Suprapubic skin (tissue), 4 donors: ENCODE measurements around the gene MOCOS. TPM values are rescaled to one million over a fixed set of nuclear protein-coding genes. Genes with fewer than 3 reads are reported as not detected.

Experiments used
- DNase-seq, 2 donors: peaks; one replicate each; pipeline ENCODE4 v3.0.0-alpha.2; 2019; ENCODE audit warnings: low spot score in 2 of 2
- H3K27ac ChIP-seq: fragments of 200-600 bp; sonication (generic); one replicate; pipeline ENCODE4 v1.5.1; 2019
- H3K27me3 ChIP-seq: fragments of 200-600 bp; sonication (generic); one replicate; pipeline ENCODE4 v1.5.1; 2019
- H3K36me3 ChIP-seq: fragments of 200-600 bp; sonication (generic); one replicate; pipeline ENCODE4 v1.5.1; 2019
- H3K4me1 ChIP-seq: fragments of 200-600 bp; sonication (generic); one replicate; pipeline ENCODE4 v1.5.1; 2019
- H3K4me3 ChIP-seq: fragments of 200-600 bp; sonication (generic); one replicate; pipeline ENCODE4 v1.5.1; 2019; ENCODE audit warnings: mild to moderate bottlenecking
- H3K9me3 ChIP-seq: fragments of 200-600 bp; sonication (generic); one replicate; pipeline ENCODE4 v1.5.1; 2019
- EP300 ChIP-seq: sonication (generic); formaldehyde crosslinking; IDR thresholded peaks from one replicate; pipeline ENCODE4 v1.6.1; 2017; ENCODE audit warnings: antibody characterized with exemption
- POLR2A ChIP-seq, 2 donors: fragments of 450-650 bp; IDR thresholded peaks; one replicate each; pipeline ENCODE4 v1.6.1; 2017; ENCODE audit warnings: antibody characterized with exemption in 2 of 2, mild to moderate bottlenecking in 2 of 2, moderate library complexity in 2 of 2
- POLR2AphosphoS5 ChIP-seq, 3 donors: sonication (generic); formaldehyde crosslinking; IDR thresholded peaks; one replicate each; pipeline ENCODE4 v1.6.1; 2017; ENCODE audit warnings: antibody characterized with exemption in 3 of 3
- WGBS: methylation state at CpG from one replicate; pipeline ENCODE4 v1.1.5; 2018; 5-methylcytosine and 5-hydroxymethylcytosine counted together
- total RNA-seq, 4 donors: library from RNA; depleted of rRNA; stranded (reverse); fragments of >200 nt; gene quantifications; one replicate each; pipeline ENCODE4 v1.1.0, GENCODE V29; 2016
- TF ChIP-seq, protein P1 (sequence below), 2 donors: fragments of 200-600 bp in 1 of 2; fragments of 450-650 bp in 1 of 2; sonication (generic) in 1 of 2; IDR thresholded peaks; one replicate each; pipeline ENCODE4 v1.5.1; 2016 to 2019; ENCODE audit warnings: antibody characterized with exemption in 2 of 2, mild to moderate bottlenecking in 1 of 2, moderate library complexity in 1 of 2

MOCOS gene
- total RNA-seq, 4 donors from 2014 or later, result 4.6 to 9.2 (median 6.4) TPM

DNA sequence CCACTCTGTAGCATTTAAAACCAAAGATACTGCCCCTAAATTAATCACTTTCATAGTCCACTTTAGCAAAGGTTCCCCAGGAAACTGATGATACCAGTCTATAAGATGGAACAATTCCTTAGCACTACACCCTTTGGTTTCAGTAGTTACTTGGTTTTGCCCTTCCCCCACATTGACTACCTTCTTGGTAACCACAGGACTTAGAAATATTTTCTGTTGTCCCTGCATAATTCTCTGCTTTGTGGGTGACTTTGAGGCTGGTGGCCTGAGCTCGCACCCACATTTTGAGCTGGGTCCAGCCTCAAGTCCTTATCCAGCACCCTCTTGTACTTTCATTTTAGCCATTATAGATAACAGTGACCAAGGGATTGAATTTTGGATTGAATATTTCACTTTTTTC, 34.5 kb upstream of the MOCOS start:
- H3K9me3 ChIP-seq, result no peaks in the 10 kb centered on the region
- H3K27me3 ChIP-seq, result no peaks in the 10 kb centered on the region
- TF ChIP-seq POLR2AphosphoS5 (IDR thresholded peaks at IDR 0.05) (no peak), POLR2A (IDR thresholded peaks at IDR 0.05) (no peak), EP300 (no peak)
- TF ChIP-seq, protein P1, sequence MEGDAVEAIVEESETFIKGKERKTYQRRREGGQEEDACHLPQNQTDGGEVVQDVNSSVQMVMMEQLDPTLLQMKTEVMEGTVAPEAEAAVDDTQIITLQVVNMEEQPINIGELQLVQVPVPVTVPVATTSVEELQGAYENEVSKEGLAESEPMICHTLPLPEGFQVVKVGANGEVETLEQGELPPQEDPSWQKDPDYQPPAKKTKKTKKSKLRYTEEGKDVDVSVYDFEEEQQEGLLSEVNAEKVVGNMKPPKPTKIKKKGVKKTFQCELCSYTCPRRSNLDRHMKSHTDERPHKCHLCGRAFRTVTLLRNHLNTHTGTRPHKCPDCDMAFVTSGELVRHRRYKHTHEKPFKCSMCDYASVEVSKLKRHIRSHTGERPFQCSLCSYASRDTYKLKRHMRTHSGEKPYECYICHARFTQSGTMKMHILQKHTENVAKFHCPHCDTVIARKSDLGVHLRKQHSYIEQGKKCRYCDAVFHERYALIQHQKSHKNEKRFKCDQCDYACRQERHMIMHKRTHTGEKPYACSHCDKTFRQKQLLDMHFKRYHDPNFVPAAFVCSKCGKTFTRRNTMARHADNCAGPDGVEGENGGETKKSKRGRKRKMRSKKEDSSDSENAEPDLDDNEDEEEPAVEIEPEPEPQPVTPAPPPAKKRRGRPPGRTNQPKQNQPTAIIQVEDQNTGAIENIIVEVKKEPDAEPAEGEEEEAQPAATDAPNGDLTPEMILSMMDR (IDR thresholded peaks at IDR 0.05), result no peak
- no peak overlapping the region for H3K4me3 ChIP-seq
- H3K36me3 ChIP-seq, result peaks cover 96% of the 10 kb centered on the region
- H3K4me1 ChIP-seq, result no peaks in the 10 kb centered on the region
- no peak overlapping the region for H3K27ac ChIP-seq
- 95% methylated on average over 1 of the region's 1 CpG for WGBS
- DNase-seq, result no peak

GRCh38 chr18:36153203-36153602, 34.1 kb upstream of the MOCOS start:
- TF ChIP-seq POLR2A (IDR thresholded peaks at IDR 0.05) (no peak), POLR2AphosphoS5 (IDR thresholded peaks at IDR 0.05) (no peak)
- no peak for DNase-seq
- 75% methylated on average over 4 of the region's 4 CpGs for WGBS
- no peak overlapping the region for H3K4me3 ChIP-seq
- H3K27ac ChIP-seq, result no peak overlapping the region
- H3K36me3 ChIP-seq, result peaks cover 96% of the 10 kb centered on the region
- no peaks in the 10 kb centered on the region for H3K4me1 ChIP-seq
- no peaks in the 10 kb centered on the region for H3K9me3 ChIP-seq
- H3K27me3 ChIP-seq, result no peaks in the 10 kb centered on the region

DNA sequence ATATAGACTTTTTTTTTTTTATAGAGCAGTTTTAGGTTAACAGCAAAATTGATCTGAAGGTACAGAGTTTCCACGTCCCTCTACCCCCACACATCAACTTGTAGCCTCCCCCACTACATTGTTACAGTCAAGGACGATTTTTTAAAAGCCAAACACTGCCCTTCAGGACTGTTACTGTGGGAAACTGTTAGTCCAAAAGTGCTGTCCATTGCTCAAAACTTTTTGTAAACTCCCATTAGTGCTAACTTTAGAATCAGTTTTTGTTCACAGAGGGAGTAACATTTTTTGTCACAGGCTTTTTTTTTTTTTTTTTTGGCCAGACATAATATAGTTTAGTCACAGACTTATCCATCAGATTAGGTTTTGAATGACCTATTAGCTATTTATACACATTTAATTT, 33.5 kb upstream of the MOCOS start:
- TF ChIP-seq, protein P1 (IDR thresholded peaks at IDR 0.05), result no peak
- TF ChIP-seq POLR2A (IDR thresholded peaks at IDR 0.05), result no peak
- no peak for TF ChIP-seq EP300
- TF ChIP-seq POLR2AphosphoS5 (IDR thresholded peaks at IDR 0.05), result no peak
- DNase-seq, result no peak
- Histone ChIP-seq H3K36me3 (peaks cover 96% of the 10 kb centered on the region), H3K27ac (no peak overlapping the region), H3K27me3 (no peaks in the 10 kb centered on the region), H3K4me1 (no peaks in the 10 kb centered on the region), H3K9me3 (no peaks in the 10 kb centered on the region), H3K4me3 (no peak overlapping the region)
- WGBS, result 83% methylated on average over 2 of the region's 2 CpGs

- H3K9me3 ChIP-seq, result no peaks in the 10 kb centered on the region
- TF ChIP-seq POLR2A (IDR thresholded peaks at IDR 0.05) (no peak), POLR2AphosphoS5 (IDR thresholded peaks at IDR 0.05) (no peak), EP300 (no peak)
- TF ChIP-seq, protein P1 (IDR thresholded peaks at IDR 0.05), result no peak
- no peaks in the 10 kb centered on the region for H3K4me1 ChIP-seq
- no peaks in the 10 kb centered on the region for H3K27me3 ChIP-seq
- H3K36me3 ChIP-seq, result peaks cover 97% of the 10 kb centered on the region
- DNase-seq, result no peak
- 91% methylated on average over 7 of the region's 7 CpGs for WGBS
- no peak overlapping the region for H3K27ac ChIP-seq
- no peak overlapping the region for H3K4me3 ChIP-seq
Measured at GRCh38 chr18:36155851-36156757, 31.2 kb upstream of the MOCOS start.

DNA sequence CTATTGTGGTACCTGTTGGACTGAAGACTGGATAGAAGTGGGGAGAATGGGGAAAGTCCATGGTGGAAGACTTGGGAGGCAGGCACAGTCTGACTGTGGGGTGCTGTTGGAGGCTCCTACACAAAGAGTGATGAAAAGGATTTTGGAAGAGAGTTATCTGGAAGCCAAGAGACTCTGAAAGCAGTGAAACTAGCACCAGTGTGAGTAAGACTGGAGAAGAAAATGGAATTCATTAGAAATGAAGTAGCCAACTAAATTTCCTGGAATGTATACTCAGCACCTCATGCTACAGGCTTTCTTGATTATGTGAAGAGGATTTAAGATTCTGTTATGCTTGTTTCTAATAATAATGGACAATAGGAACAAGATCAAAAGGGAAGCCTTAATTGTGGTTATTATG, 29.9 kb upstream of the MOCOS start:
- DNase-seq, result no peak
- no peaks in the 10 kb centered on the region for H3K27me3 ChIP-seq
- no peak overlapping the region for H3K4me3 ChIP-seq
- no peaks in the 10 kb centered on the region for H3K4me1 ChIP-seq
- peaks cover 97% of the 10 kb centered on the region for H3K36me3 ChIP-seq
- no peak overlapping the region for H3K27ac ChIP-seq
- TF ChIP-seq EP300 (no peak), POLR2A (IDR thresholded peaks at IDR 0.05) (no peak)
- H3K9me3 ChIP-seq, result no peaks in the 10 kb centered on the region

DNA sequence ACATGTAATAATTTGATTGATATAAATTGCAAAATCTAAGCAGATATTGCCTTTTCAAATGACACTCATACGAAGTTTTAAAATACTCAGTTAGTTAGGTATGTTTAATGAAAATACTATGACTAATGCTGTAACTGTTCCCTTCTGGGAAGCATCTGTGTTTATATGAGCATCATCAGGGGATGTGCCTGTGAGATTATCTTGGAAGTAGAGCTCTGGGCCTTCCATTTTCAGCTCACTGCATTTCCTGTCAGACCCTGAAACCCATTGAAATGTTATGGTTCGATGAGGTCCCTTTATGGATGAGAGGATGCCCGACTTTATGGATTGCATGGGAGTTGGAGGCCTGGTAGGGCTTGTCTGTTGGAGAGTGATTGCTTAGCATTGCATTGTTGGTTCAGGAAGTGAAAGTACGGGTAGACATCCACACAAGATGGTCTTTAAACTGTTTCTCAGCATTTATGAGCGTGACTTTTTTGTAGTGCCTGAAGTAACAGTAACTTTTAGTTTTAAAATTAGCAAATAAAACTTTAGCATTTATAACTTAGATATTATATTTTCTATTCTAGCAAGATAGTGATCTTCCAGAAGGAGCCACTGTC, 28.9 kb upstream of the MOCOS start:
- Histone ChIP-seq H3K4me3 (no peak overlapping the region), H3K27ac (no peak overlapping the region), H3K9me3 (no peaks in the 10 kb centered on the region), H3K36me3 (peaks cover 97% of the 10 kb centered on the region), H3K4me1 (no peaks in the 10 kb centered on the region), H3K27me3 (no peaks in the 10 kb centered on the region)
- 86% methylated on average over 5 of the region's 5 CpGs for WGBS
- DNase-seq, result no peak
- TF ChIP-seq, protein P1 (IDR thresholded peaks at IDR 0.05), result no peak
- TF ChIP-seq EP300 (no peak), POLR2A (IDR thresholded peaks at IDR 0.05) (no peak), POLR2AphosphoS5 (IDR thresholded peaks at IDR 0.05) (no peak)
